ENCODE data around the gene IL10RA.

IL10RA gene

DNA sequence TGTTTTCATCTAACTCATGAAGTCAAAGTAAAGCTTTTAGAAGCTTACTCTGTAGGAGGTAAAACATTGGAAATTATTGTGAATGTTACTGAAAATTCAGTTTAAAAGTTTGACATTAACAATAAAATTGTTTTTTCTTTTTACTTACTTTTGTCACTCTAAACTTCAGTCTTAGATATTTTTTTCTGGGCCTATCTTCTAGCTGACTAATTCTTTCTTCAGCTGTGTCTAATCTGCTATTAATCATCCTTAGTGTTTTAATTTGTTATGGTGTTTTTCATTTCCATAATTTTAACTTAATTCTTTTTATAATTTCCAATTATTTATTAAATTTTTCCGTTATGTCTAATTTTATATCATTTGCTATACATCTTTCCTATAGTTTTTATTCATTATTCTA is 35.0 kb downstream of the IL10RA start:
- TF ChIP-seq, protein P1, sequence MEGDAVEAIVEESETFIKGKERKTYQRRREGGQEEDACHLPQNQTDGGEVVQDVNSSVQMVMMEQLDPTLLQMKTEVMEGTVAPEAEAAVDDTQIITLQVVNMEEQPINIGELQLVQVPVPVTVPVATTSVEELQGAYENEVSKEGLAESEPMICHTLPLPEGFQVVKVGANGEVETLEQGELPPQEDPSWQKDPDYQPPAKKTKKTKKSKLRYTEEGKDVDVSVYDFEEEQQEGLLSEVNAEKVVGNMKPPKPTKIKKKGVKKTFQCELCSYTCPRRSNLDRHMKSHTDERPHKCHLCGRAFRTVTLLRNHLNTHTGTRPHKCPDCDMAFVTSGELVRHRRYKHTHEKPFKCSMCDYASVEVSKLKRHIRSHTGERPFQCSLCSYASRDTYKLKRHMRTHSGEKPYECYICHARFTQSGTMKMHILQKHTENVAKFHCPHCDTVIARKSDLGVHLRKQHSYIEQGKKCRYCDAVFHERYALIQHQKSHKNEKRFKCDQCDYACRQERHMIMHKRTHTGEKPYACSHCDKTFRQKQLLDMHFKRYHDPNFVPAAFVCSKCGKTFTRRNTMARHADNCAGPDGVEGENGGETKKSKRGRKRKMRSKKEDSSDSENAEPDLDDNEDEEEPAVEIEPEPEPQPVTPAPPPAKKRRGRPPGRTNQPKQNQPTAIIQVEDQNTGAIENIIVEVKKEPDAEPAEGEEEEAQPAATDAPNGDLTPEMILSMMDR (IDR thresholded peaks at IDR 0.05; ENCODE audit: poor library complexity, severe bottlenecking) = no peak

DNA sequence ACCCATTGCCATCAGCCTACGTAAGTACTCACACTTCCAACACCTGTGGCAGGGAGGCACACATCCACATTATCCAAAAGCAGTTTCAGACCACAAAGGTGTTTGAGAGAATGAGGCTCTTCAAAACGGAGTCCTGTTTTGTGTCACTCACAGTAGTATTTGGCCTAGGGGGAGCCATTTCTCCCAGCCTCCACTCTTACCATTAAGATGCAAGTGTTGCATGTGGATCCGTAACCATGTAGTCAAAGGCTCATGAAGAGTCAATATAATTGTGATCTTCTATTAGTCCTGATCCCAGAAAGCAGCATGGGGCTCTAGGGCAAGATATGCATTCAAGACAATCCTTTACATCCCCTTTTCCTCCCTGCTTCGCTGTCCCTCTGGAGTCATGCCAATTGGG is 41.5 kb downstream of the IL10RA start:
- Histone ChIP-seq H3K27me3 (ENCODE audit: insufficient read depth, poor library complexity, severe bottlenecking) (peaks cover 8% of the 10 kb centered on the region), H3K4me3 (ENCODE audit: severe bottlenecking) (no peak overlapping the region), H3K27ac (ENCODE audit: poor library complexity, severe bottlenecking) (no peak overlapping the region), H3K4me1 (ENCODE audit: insufficient read depth, poor library complexity, severe bottlenecking) (no peaks in the 10 kb centered on the region), H3K36me3 (ENCODE audit: low read depth) (no peaks in the 10 kb centered on the region), H3K9me3 (ENCODE audit: severe bottlenecking) (no peaks in the 10 kb centered on the region)
- no peak for ATAC-seq (ENCODE audit: low read depth)
- TF ChIP-seq, protein P1 (IDR thresholded peaks at IDR 0.05; ENCODE audit: poor library complexity, severe bottlenecking) = no peak
- no peak for DNase-seq (ENCODE audit: low spot score)

More for the DNA sequence above, 35.0 kb downstream of the IL10RA start:
- Histone ChIP-seq H3K27ac (ENCODE audit: poor library complexity, severe bottlenecking) (no peak overlapping the region), H3K36me3 (ENCODE audit: low read depth) (no peaks in the 10 kb centered on the region), H3K4me3 (ENCODE audit: severe bottlenecking) (no peak overlapping the region), H3K4me1 (ENCODE audit: insufficient read depth, poor library complexity, severe bottlenecking) (no peaks in the 10 kb centered on the region), H3K9me3 (ENCODE audit: severe bottlenecking) (no peaks in the 10 kb centered on the region), H3K27me3 (ENCODE audit: insufficient read depth, poor library complexity, severe bottlenecking) (peaks cover 21% of the 10 kb centered on the region)
- ATAC-seq (ENCODE audit: low read depth) = no peak
- DNase-seq (ENCODE audit: low spot score) = no peak

DNA sequence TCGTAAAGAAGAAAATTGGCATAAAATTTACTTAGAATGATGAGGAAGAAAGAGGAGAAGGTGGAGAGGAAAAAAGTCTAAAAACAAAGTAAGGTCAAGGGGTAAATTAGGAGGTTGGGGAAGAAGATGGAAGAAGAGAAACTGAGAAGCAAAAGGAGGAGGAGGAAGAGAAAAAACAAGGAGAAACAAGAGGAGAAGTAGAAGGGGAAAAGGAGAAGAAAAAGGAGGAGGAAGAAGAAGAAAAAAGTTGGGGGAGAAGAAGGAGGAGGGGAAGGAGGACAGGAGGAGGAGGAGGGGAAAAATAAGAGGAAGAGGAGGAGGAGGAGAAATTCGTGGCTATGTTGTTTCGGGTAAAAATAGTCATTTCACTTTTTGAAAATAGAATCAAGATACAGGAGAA is 42.4 kb downstream of the IL10RA start:
- no peaks in the 10 kb centered on the region for H3K9me3 ChIP-seq (ENCODE audit: severe bottlenecking)
- TF ChIP-seq, protein P1 (IDR thresholded peaks at IDR 0.05; ENCODE audit: poor library complexity, severe bottlenecking) = no peak

DNA sequence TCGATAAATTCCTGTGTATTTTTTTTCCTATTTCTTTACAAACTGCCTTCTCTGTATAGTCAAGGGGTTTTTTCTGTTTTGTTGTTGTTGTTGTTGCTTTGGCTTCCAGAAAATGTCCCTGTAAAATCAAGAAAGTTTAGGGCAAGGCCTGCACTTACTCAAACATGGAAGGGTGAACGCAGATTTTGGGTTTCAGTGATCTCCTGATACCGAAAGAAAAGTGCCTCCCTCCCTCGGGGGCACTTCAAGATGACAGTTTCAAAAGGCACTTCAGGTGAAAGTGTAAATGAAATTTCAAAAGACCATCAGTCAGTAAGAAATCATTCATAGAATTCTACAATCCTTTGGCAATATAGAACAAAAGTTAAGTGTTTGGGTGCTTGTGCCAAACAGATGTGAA is 47.2 kb downstream of the IL10RA start:
- no peaks in the 10 kb centered on the region for H3K4me1 ChIP-seq (ENCODE audit: insufficient read depth, poor library complexity, severe bottlenecking)
- DNase-seq (ENCODE audit: low spot score) = no peak
- ATAC-seq (ENCODE audit: low read depth) = no peak

More for the DNA sequence above, 42.4 kb downstream of the IL10RA start:
- H3K4me1 ChIP-seq (ENCODE audit: insufficient read depth, poor library complexity, severe bottlenecking) = no peaks in the 10 kb centered on the region
- no peak for ATAC-seq (ENCODE audit: low read depth)
- H3K4me3 ChIP-seq (ENCODE audit: severe bottlenecking) = no peak overlapping the region
- H3K36me3 ChIP-seq (ENCODE audit: low read depth) = no peaks in the 10 kb centered on the region
- DNase-seq (ENCODE audit: low spot score) = no peak
- H3K27me3 ChIP-seq (ENCODE audit: insufficient read depth, poor library complexity, severe bottlenecking) = peaks cover 8% of the 10 kb centered on the region
- H3K27ac ChIP-seq (ENCODE audit: poor library complexity, severe bottlenecking) = no peak overlapping the region

DNA sequence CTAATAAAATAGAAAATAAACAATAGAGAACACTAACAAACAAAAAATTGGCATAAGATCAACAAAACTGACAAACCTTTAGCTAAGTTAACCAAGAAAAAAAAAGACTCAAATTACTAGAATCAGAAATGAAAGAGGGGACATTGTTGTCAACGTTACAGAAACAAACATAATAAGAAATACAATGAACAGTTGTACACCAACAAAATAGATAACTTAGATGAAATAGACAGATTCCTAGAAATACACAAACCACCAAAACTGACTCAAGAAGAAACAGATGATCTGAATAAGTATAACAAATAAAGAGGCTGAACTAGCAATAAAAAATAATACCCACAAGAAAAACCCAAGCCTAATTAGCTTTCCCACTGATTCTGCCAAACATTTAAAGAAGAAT is 55.9 kb downstream of the IL10RA start:
- Histone ChIP-seq H3K27me3 (ENCODE audit: insufficient read depth, poor library complexity, severe bottlenecking) (no peaks in the 10 kb centered on the region), H3K4me3 (ENCODE audit: severe bottlenecking) (no peak overlapping the region), H3K9me3 (ENCODE audit: severe bottlenecking) (no peaks in the 10 kb centered on the region), H3K4me1 (ENCODE audit: insufficient read depth, poor library complexity, severe bottlenecking) (peaks cover 6% of the 10 kb centered on the region), H3K36me3 (ENCODE audit: low read depth) (no peaks in the 10 kb centered on the region), H3K27ac (ENCODE audit: poor library complexity, severe bottlenecking) (no peak overlapping the region)
- TF ChIP-seq, protein P1 (IDR thresholded peaks at IDR 0.05; ENCODE audit: poor library complexity, severe bottlenecking) = no peak
- DNase-seq (ENCODE audit: low spot score) (no peak), ATAC-seq (ENCODE audit: low read depth) (no peak)

More for the DNA sequence above, 47.2 kb downstream of the IL10RA start:
- Histone ChIP-seq H3K4me3 (ENCODE audit: severe bottlenecking) (no peak overlapping the region), H3K36me3 (ENCODE audit: low read depth) (no peaks in the 10 kb centered on the region), H3K27me3 (ENCODE audit: insufficient read depth, poor library complexity, severe bottlenecking) (peaks cover 3% of the 10 kb centered on the region), H3K27ac (ENCODE audit: poor library complexity, severe bottlenecking) (no peak overlapping the region), H3K9me3 (ENCODE audit: severe bottlenecking) (no peaks in the 10 kb centered on the region)
- TF ChIP-seq, protein P1 (IDR thresholded peaks at IDR 0.05; ENCODE audit: poor library complexity, severe bottlenecking) = no peak
